Type B pancreatic cell (in vitro differentiated cells): ENCODE data around the gene STAU1. TPM values are rescaled to one million over a fixed set of nuclear protein-coding genes. Genes with fewer than 3 reads are reported as not detected.

ENCODE experiments used
- DNase-seq: peaks from one replicate; pipeline ENCODE4 v3.0.0; 2021; ENCODE audit warnings: mixed read lengths; ENCODE audit not compliant: unreplicated experiment; ENCODE audit errors: extremely low spot score
- H3K27ac Mint-ChIP-seq: 2 replicates; pipeline ENCODE4 v1.8.0; 2021; ENCODE audit warnings: mild to moderate bottlenecking, mixed read lengths
- H3K27me3 Mint-ChIP-seq: 2 replicates; pipeline ENCODE4 v1.8.0; 2021; ENCODE audit warnings: mixed read lengths
- H3K36me3 Mint-ChIP-seq: 2 replicates; pipeline ENCODE4 v1.8.0; 2021; ENCODE audit warnings: mixed read lengths
- H3K4me1 Mint-ChIP-seq: one replicate; pipeline ENCODE4 v1.8.0; 2021; ENCODE audit warnings: mixed read lengths; ENCODE audit not compliant: unreplicated experiment
- H3K4me3 Mint-ChIP-seq: 2 replicates; pipeline ENCODE4 v1.8.0; 2021; ENCODE audit warnings: mild to moderate bottlenecking, mixed read lengths
- H3K9me3 Mint-ChIP-seq: 2 replicates; pipeline ENCODE4 v1.8.0; 2021; ENCODE audit warnings: mixed read lengths
- CTCF ChIP-seq: fragments of 200-600 bp; sonication (generic); conservative IDR thresholded peaks from 2 replicates; pipeline ENCODE4 v1.5.0; 2021; ENCODE audit warnings: antibody characterized with exemption, mild to moderate bottlenecking
- total RNA-seq: library from RNA; stranded (reverse); gene quantifications from 2 replicates; pipeline ENCODE4 v1.2.1, GENCODE V29; 2021; ENCODE audit warnings: low replicate concordance

The STAU1 gene
- total RNA-seq, 1 donor from 2014 or later, result 79.8 TPM

DNA sequence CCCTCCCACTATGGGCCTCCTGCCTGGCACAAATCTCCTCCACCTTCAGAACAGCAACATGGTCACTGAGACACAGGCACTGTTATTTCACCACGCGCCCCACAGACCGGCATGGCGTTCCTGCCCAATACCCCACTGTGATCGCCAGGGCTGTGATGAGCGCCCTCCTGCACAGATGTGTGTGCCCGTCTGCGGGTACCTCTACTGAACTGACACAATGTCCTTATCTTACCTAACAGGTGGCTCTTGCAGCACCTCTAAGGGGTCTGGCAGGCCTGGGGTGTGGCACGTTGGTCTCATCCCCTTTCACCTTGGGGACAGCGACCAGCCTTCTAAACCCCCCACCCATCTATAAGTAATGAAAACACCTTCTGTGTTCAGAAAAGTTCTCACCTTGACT is 64.2 kb downstream of the STAU1 start:
- H3K4me3 Mint-ChIP-seq, result no peak overlapping the region
- DNase-seq, result no peak
- H3K27ac Mint-ChIP-seq, result no peak overlapping the region
- no peaks in the 10 kb centered on the region for H3K9me3 Mint-ChIP-seq
- H3K27me3 Mint-ChIP-seq, result no peaks in the 10 kb centered on the region
- peaks cover 21% of the 10 kb centered on the region for H3K36me3 Mint-ChIP-seq
- H3K4me1 Mint-ChIP-seq, result no peaks in the 10 kb centered on the region
- TF ChIP-seq CTCF, result no peak

GRCh38 chr20:49122920-49123319 is 65.2 kb downstream of the STAU1 start:
- DNase-seq, result no peak
- no peaks in the 10 kb centered on the region for H3K4me1 Mint-ChIP-seq
- H3K27me3 Mint-ChIP-seq, result no peaks in the 10 kb centered on the region
- no peak overlapping the region for H3K27ac Mint-ChIP-seq
- H3K36me3 Mint-ChIP-seq, result peaks cover 31% of the 10 kb centered on the region
- TF ChIP-seq CTCF, result no peak
- H3K4me3 Mint-ChIP-seq, result no peak overlapping the region
- no peaks in the 10 kb centered on the region for H3K9me3 Mint-ChIP-seq

DNA sequence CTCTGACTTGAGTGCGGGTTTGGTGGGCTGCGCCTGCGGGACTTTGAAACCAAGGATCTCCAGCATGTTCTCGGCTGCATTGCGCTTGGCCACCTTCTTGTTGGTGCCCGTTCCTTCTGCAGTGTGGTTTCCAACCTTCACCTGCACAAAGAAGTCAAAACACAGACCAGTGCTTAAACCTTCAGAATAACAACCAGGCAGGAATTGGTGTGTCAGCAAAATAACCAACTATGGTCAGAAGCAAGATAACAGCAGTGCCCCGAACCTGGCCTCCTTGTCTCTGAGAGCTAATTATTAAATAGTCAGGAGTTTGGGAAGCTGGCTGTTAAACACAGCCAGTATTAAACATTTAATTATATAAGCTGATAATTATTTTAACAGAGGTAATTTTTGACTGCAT is 68.1 kb downstream of the STAU1 start:
- Mint-ChIP-seq H3K4me3 (no peak overlapping the region), H3K4me1 (no peaks in the 10 kb centered on the region), H3K9me3 (no peaks in the 10 kb centered on the region), H3K27me3 (no peaks in the 10 kb centered on the region), H3K36me3 (peaks cover 34% of the 10 kb centered on the region), H3K27ac (no peak overlapping the region)
- DNase-seq, result no peak
- no peak for TF ChIP-seq CTCF

GRCh38 chr20:49118307-49118706 is 69.8 kb downstream of the STAU1 start:
- TF ChIP-seq CTCF, result no peak
- H3K36me3 Mint-ChIP-seq, result peaks cover 30% of the 10 kb centered on the region
- H3K9me3 Mint-ChIP-seq, result no peaks in the 10 kb centered on the region
- no peaks in the 10 kb centered on the region for H3K4me1 Mint-ChIP-seq
- H3K27me3 Mint-ChIP-seq, result no peaks in the 10 kb centered on the region
- DNase-seq, result no peak
- no peak overlapping the region for H3K27ac Mint-ChIP-seq
- no peak overlapping the region for H3K4me3 Mint-ChIP-seq

DNA sequence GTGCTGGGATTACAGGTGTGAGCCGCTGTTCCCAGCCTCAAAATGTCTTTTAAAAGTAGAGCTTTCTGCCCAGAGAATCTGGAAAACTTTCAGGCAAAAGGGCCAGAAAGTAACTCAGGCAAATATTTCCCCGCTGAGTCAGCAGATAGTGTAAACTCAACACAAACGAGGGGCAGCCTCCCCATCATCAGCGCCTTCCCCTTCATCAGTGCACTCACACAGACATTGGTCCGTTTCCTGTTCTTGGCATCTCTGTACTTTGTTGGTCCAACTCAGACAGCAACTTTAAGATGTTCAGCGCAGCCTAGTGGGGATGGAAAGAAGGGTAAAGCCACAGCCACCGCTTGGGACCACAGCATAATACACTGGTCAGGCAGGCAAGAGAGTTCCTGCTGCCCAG is 72.6 kb downstream of the STAU1 start:
- no peak overlapping the region for H3K4me3 Mint-ChIP-seq
- no peak for TF ChIP-seq CTCF
- H3K27me3 Mint-ChIP-seq, result no peaks in the 10 kb centered on the region
- H3K36me3 Mint-ChIP-seq, result peaks cover 33% of the 10 kb centered on the region
- no peak for DNase-seq
- H3K9me3 Mint-ChIP-seq, result no peaks in the 10 kb centered on the region
- H3K27ac Mint-ChIP-seq, result no peak overlapping the region
- H3K4me1 Mint-ChIP-seq, result no peaks in the 10 kb centered on the region

- Mint-ChIP-seq H3K9me3 (no peaks in the 10 kb centered on the region), H3K27ac (peak overlapping the region; percentile 25), H3K4me1 (no peaks in the 10 kb centered on the region), H3K4me3 (no peak overlapping the region), H3K36me3 (peaks cover 34% of the 10 kb centered on the region), H3K27me3 (no peaks in the 10 kb centered on the region)
- DNase-seq, result no peak
- no peak for TF ChIP-seq CTCF
Observed at GRCh38 chr20:49112596-49113274, 75.4 kb downstream of the STAU1 start.
